Ishikawa (cell line): ENCODE data around the gene GRAMD4.

Source experiments
- CEBPB ChIP-seq: IDR thresholded peaks from 2 replicates; pipeline ENCODE4 v1.6.1; 2012
- EGR1 ChIP-seq: IDR thresholded peaks from 2 replicates; pipeline ENCODE4 v1.6.1; 2012
- EP300 ChIP-seq: IDR thresholded peaks from 2 replicates; pipeline ENCODE4 v1.6.1; 2012; ENCODE audit warnings: borderline replicate concordance
- RAD21 ChIP-seq: IDR thresholded peaks from 2 replicates; pipeline ENCODE4 v1.6.1; 2012; ENCODE audit warnings: low read depth
- TAF1 ChIP-seq: IDR thresholded peaks from 2 replicates; pipeline ENCODE4 v1.6.1; 2012; ENCODE audit warnings: low read depth, mild to moderate bottlenecking
- TCF12 ChIP-seq: IDR thresholded peaks from 2 replicates; pipeline ENCODE4 v1.6.1; 2012; ENCODE audit warnings: low read depth
- TEAD4 ChIP-seq: IDR thresholded peaks from 2 replicates; pipeline ENCODE4 v1.6.1; 2012
- YY1 ChIP-seq: IDR thresholded peaks from 2 replicates; pipeline ENCODE4 v1.6.1; 2012; ENCODE audit warnings: low read depth
- ZBTB7A ChIP-seq: IDR thresholded peaks from 2 replicates; pipeline ENCODE4 v1.6.1; 2012; ENCODE audit warnings: low read depth
- TF ChIP-seq, protein P1 (sequence below): IDR thresholded peaks from 2 replicates; pipeline ENCODE4 v1.6.1; 2012

GRCh38 chr22:46662226-46662625 is 42.0 kb downstream of the GRAMD4 start:
- no peak for TF ChIP-seq EGR1
- TF ChIP-seq TEAD4: no peak
- TF ChIP-seq RAD21: no peak
- no peak for TF ChIP-seq ZBTB7A
- TF ChIP-seq YY1: no peak
- TF ChIP-seq CEBPB: no peak
- no peak for TF ChIP-seq TAF1
- TF ChIP-seq, protein P1, sequence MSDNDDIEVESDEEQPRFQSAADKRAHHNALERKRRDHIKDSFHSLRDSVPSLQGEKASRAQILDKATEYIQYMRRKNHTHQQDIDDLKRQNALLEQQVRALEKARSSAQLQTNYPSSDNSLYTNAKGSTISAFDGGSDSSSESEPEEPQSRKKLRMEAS: no peak
- TF ChIP-seq EP300: no peak
- no peak for TF ChIP-seq TCF12
